Hepatocyte (in vitro differentiated cells): ENCODE measurements around the gene GGNBP2. TPM values are rescaled to one million over a fixed set of nuclear protein-coding genes. Genes with fewer than 3 reads are reported as not detected.

Experiments used
- DNase-seq: peaks from one replicate; pipeline ENCODE4 v3.0.0-alpha.2; 2016; ENCODE audit warnings: low spot score
- H2AFZ ChIP-seq: fragments of 200-600 bp; sonication (generic); 2 replicates; pipeline ENCODE4 v1.6.0; 2016; ENCODE audit warnings: antibody characterized with exemption, mild to moderate bottlenecking
- H3K27ac ChIP-seq: fragments of 200-600 bp; sonication (generic); 2 replicates; pipeline ENCODE4 v1.5.1; 2016; ENCODE audit warnings: mild to moderate bottlenecking
- H3K27me3 ChIP-seq: fragments of 200-600 bp; sonication (generic); 2 replicates; pipeline ENCODE4 v1.6.1; 2016
- H3K36me3 ChIP-seq: fragments of 200-600 bp; sonication (generic); replicated peaks from 2 replicates; pipeline ENCODE4 v1.5.1; 2016; ENCODE audit warnings: low read depth; ENCODE audit not compliant: insufficient read depth
- H3K4me1 ChIP-seq: fragments of 200-600 bp; sonication (generic); 2 replicates; pipeline ENCODE4 v1.5.1; 2016; ENCODE audit warnings: mild to moderate bottlenecking, moderate library complexity; ENCODE audit not compliant: insufficient read depth
- H3K4me2 ChIP-seq: fragments of 200-600 bp; sonication (generic); 2 replicates; pipeline ENCODE4 v1.6.0; 2016
- H3K4me3 ChIP-seq: fragments of 200-600 bp; sonication (generic); 2 replicates; pipeline ENCODE4 v1.5.1; 2016; ENCODE audit warnings: mild to moderate bottlenecking
- H3K79me2 ChIP-seq: fragments of 200-600 bp; sonication (generic); 2 replicates; pipeline ENCODE4 v1.6.0; 2017; ENCODE audit warnings: mild to moderate bottlenecking
- H3K9me2 ChIP-seq: fragments of 200-600 bp; sonication (generic); replicated peaks from 2 replicates; pipeline ENCODE4 v1.6.0; 2017; ENCODE audit warnings: mild to moderate bottlenecking; ENCODE audit not compliant: insufficient read depth
- H3K9me3 ChIP-seq: fragments of 200-600 bp; sonication (generic); 2 replicates; pipeline ENCODE4 v1.5.1; 2016; ENCODE audit warnings: low read depth, mild to moderate bottlenecking
- H4K20me1 ChIP-seq: fragments of 200-600 bp; sonication (generic); 2 replicates; pipeline ENCODE4 v1.6.0; 2016; ENCODE audit warnings: mild to moderate bottlenecking; ENCODE audit not compliant: insufficient read depth, poor library complexity, severe bottlenecking
- CTCF ChIP-seq: fragments of 200-600 bp; sonication (generic); IDR thresholded peaks from 2 replicates; pipeline ENCODE4 v1.5.1; 2016; ENCODE audit warnings: antibody characterized with exemption, mild to moderate bottlenecking; ENCODE audit not compliant: poor library complexity
- EZH2 ChIP-seq: fragments of 200-600 bp; sonication (generic); IDR thresholded peaks from 2 replicates; pipeline ENCODE4 v1.6.1; 2016; ENCODE audit warnings: antibody characterized with exemption, mild to moderate bottlenecking, borderline replicate concordance
- EZH2phosphoT487 ChIP-seq: fragments of 200-600 bp; sonication (generic); IDR thresholded peaks from one replicate; pipeline ENCODE4 v1.6.1; 2018; ENCODE audit warnings: antibody characterized with exemption, mild to moderate bottlenecking, low read depth, moderate library complexity; ENCODE audit not compliant: unreplicated experiment, severe bottlenecking
- WGBS: methylation state at CpG from one replicate; pipeline ENCODE4 v1.1.6; 2016; ENCODE audit warnings: low lambda C conversion rate; ENCODE audit errors: missing lambda C conversion rate; 5-methylcytosine and 5-hydroxymethylcytosine counted together
- polyA plus RNA-seq: library from polyadenylated mRNA; unstranded; fragments of >200 nt; fragmentation: Nextera tagmentation; extraction: Ambion mirVana; gene quantifications from 2 replicates; pipeline ENCODE4 v1.2.1, GENCODE V29; 2016
- total RNA-seq: library from RNA; depleted of rRNA; stranded (reverse); fragments of >200 nt; gene quantifications from 2 replicates; pipeline ENCODE4 v1.2.3, GENCODE V29; 2014

Gene GGNBP2
- total and polyA plus RNA-seq, 2 experiments from 2014 or later, result 52.2 to 79.9 TPM

- H3K4me1 ChIP-seq, result peaks cover 24% of the 10 kb centered on the region
Observed at GRCh38 chr17:36545465-36546417, 1.0 kb downstream of the GGNBP2 start.

GRCh38 chr17:36546418-36547093, 1.8 kb downstream of the GGNBP2 start:
- 36% methylated on average over 7 of the region's 7 CpGs for WGBS
- H3K9me3 ChIP-seq, result no peaks in the 10 kb centered on the region
- no peaks in the 10 kb centered on the region for H3K9me2 ChIP-seq
- H3K79me2 ChIP-seq, result peaks cover 81% of the 10 kb centered on the region
- peak overlapping the region; percentile 91 for H3K4me2 ChIP-seq
- peak overlapping the region; percentile 82 for H3K4me3 ChIP-seq
- peaks cover 56% of the 10 kb centered on the region for H4K20me1 ChIP-seq
- H3K36me3 ChIP-seq, result no peaks in the 10 kb centered on the region
- no peaks in the 10 kb centered on the region for H3K27me3 ChIP-seq
- no peak overlapping the region for H2AFZ ChIP-seq
- H3K27ac ChIP-seq, result peak overlapping the region; percentile 94
- TF ChIP-seq EZH2phosphoT487 (no peak), CTCF (no peak), EZH2 (no peak)
- peaks cover 24% of the 10 kb centered on the region for H3K4me1 ChIP-seq
- DNase-seq, result no peak

More at GRCh38 chr17:36545465-36546417, 1.0 kb downstream of the GGNBP2 start:
- Histone ChIP-seq H3K9me2 (no peaks in the 10 kb centered on the region), H4K20me1 (peaks cover 49% of the 10 kb centered on the region), H3K27me3 (no peaks in the 10 kb centered on the region), H3K4me3 (peak overlapping the region; percentile 82), H3K36me3 (no peaks in the 10 kb centered on the region), H3K27ac (peak overlapping the region; percentile 94), H3K79me2 (peaks cover 78% of the 10 kb centered on the region), H3K4me2 (peak overlapping the region; percentile 91), H2AFZ (no peak overlapping the region), H3K9me3 (no peaks in the 10 kb centered on the region)
- TF ChIP-seq EZH2phosphoT487 (no peak), CTCF (no peak), EZH2 (no peak)
- DNase-seq, result peak; percentile 99
- 4% methylated on average over 20 of the region's 60 CpGs for WGBS

- Histone ChIP-seq H4K20me1 (peaks cover 68% of the 10 kb centered on the region), H3K36me3 (no peaks in the 10 kb centered on the region), H2AFZ (no peak overlapping the region), H3K4me2 (peak overlapping the region; percentile 91), H3K79me2 (peaks cover 83% of the 10 kb centered on the region), H3K9me3 (no peaks in the 10 kb centered on the region), H3K9me2 (no peaks in the 10 kb centered on the region), H3K4me1 (peaks cover 24% of the 10 kb centered on the region), H3K27me3 (no peaks in the 10 kb centered on the region), H3K27ac (peak overlapping the region; percentile 94), H3K4me3 (peak overlapping the region; percentile 82)
- DNase-seq, result no peak
- TF ChIP-seq EZH2 (no peak), EZH2phosphoT487 (no peak), CTCF (no peak)
Observed at GRCh38 chr17:36547776-36548175, 3.1 kb downstream of the GGNBP2 start.
